22Rv1 (cell line): ENCODE data around the gene SEL1L.
"Not testable (repeated sequence)": the region's sequence is repeated elsewhere in the genome, so short reads cannot be mapped to it uniquely, and the experiment has no call there.

Experiments used
- H3K27ac ChIP-seq: fragments of 450-650 bp; 2 replicates; pipeline ENCODE4 v1.5.1; 2017
- ZFX ChIP-seq: fragments of 450-650 bp; IDR thresholded peaks from 2 replicates; pipeline ENCODE4 v1.6.1; 2017; ENCODE audit warnings: antibody characterized with exemption, borderline replicate concordance
- TF ChIP-seq, protein P1 (sequence below): fragments of 450-650 bp; IDR thresholded peaks from 2 replicates; pipeline ENCODE4 v1.5.1; 2017; ENCODE audit warnings: mild to moderate bottlenecking

Gene SEL1L

DNA sequence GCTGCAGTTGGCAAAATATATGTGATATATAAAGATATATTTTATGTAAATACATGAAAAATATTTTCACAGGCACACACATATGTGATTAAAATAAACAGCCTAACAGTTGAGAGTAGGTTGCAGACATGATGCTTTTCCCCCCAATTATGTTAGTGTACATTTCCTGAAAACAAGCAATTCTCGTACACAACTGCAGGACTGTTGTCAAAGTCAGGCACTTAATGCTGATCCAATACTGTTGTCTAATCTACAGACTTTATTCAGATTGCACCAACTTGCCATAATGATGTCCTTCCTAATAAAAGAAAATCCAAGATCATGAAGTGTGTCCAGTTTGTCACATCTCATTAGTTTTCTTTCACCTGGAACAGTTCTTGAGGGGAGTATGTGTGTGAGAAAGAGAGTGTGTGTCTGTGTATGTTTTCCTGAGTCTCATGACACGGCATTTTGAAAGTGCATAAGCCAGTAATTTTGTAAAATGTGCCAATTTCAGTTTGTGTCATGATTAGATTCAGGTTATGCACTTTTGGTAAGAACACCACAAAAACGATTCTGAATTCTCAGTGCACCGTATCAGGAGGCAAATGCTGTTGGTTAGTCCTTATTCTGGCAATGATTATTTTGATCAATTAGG, 16.5 kb upstream of the SEL1L start:
- TF ChIP-seq ZFX = no peak
- TF ChIP-seq, protein P1, sequence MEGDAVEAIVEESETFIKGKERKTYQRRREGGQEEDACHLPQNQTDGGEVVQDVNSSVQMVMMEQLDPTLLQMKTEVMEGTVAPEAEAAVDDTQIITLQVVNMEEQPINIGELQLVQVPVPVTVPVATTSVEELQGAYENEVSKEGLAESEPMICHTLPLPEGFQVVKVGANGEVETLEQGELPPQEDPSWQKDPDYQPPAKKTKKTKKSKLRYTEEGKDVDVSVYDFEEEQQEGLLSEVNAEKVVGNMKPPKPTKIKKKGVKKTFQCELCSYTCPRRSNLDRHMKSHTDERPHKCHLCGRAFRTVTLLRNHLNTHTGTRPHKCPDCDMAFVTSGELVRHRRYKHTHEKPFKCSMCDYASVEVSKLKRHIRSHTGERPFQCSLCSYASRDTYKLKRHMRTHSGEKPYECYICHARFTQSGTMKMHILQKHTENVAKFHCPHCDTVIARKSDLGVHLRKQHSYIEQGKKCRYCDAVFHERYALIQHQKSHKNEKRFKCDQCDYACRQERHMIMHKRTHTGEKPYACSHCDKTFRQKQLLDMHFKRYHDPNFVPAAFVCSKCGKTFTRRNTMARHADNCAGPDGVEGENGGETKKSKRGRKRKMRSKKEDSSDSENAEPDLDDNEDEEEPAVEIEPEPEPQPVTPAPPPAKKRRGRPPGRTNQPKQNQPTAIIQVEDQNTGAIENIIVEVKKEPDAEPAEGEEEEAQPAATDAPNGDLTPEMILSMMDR = no peak
- no peak overlapping the region for H3K27ac ChIP-seq

DNA sequence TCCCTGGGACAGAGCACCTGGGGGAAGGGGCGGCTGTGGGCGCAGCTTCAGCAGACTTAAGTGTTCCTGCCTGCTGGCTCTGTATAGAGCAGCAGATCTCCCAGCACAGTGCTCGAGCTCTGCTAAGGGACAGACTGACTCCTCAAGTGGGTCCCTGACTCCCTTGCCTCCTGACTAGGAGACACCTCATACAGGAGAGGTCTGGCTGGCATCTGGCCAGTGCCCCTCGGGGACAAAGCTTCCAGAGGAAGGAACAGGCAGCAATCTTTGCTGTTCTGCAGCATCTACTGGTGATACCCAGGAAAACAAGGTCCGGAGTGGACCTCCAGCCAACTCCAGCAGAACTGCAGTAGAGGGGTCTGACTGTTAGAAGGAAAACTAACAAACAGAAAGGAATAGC, 7.6 kb upstream of the SEL1L start:
- H3K27ac ChIP-seq = not testable (repeated sequence)

DNA sequence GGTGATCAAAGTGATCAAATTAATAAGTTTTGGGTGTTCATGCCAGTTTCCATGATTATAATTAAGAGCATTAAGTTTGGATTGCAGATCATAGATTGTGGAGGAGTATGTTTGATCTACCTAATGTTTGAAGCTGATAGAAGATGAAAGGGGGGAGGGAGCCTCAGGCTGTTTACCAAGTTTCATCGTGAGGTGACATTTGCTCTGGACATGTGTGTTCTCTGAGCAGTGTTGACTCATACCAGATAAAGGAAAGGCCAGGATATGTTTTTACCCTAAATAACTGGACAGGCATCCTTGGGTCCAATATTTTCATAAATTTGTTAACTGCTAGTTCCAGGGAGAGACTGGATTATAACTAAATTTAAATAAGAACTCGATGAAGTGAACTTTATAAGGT, 3.5 kb upstream of the SEL1L start:
- TF ChIP-seq, protein P1 = no peak
- no peak for TF ChIP-seq ZFX
- H3K27ac ChIP-seq = peak overlapping the region; percentile 75; the same call in 1 of the 2 replicates

DNA sequence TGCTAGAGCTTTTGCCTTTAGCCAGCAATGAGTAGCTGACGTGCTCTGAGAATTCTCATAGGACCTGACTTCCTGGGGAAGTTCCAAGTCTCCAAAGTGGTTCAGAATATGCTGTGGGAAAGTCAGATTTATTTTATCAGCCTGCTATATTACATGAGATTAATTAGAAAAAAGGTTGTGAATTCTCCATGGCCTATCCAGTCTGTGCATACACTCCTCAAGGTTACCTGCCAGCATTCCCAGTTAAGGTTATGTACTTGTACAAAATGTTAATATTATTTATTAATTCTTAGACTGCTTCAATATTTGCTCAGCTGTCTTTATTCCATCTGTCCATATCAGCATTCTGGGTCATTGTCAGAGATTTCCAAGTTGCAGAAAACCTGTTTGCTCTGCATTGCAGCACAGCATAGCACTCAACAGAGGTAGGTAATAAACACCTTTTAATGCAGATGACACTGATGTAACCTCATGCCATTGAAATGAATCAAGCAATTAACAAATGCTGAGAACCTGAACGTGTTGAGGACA, 2.7 kb upstream of the SEL1L start:
- H3K27ac ChIP-seq = peak overlapping the region; percentile 75
- TF ChIP-seq ZFX = no peak
- TF ChIP-seq, protein P1 = no peak

DNA sequence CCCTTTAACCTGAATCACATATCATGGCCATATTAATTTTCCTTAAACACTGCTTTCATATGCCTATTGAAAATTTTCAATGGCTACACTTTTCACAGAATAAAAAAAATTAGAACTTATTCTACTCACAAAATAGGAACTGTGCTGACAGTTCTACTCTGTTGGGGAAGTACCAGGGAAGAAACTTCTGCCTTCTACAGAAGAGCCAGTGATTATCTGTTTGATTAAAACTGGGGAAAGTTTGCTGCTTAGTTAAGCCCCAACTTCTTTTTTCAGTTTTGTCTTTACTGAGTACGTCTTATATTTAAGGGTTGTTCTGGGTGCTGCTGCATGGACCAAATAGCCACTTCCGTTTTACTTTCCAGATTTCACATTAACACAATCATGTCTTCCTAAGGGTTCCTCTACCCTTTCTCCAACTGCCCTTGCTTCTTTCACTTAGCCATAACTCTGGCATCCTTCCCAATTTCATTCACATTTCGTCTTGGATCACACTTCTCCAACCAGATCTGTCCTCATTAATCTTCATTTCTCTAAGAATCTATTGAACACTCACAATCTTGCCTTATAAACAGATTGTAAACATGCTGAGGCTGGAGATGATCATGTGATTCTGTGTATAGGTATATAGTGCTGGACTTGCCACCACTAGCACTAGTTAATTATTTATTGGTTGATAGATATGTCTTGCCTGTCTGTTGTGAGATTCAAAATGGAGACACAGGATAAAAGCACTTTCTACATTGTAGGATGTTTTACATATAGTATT, 1.9 kb upstream of the SEL1L start:
- H3K27ac ChIP-seq = peak overlapping the region; percentile 75
- TF ChIP-seq ZFX = no peak
- TF ChIP-seq, protein P1 = no peak

DNA sequence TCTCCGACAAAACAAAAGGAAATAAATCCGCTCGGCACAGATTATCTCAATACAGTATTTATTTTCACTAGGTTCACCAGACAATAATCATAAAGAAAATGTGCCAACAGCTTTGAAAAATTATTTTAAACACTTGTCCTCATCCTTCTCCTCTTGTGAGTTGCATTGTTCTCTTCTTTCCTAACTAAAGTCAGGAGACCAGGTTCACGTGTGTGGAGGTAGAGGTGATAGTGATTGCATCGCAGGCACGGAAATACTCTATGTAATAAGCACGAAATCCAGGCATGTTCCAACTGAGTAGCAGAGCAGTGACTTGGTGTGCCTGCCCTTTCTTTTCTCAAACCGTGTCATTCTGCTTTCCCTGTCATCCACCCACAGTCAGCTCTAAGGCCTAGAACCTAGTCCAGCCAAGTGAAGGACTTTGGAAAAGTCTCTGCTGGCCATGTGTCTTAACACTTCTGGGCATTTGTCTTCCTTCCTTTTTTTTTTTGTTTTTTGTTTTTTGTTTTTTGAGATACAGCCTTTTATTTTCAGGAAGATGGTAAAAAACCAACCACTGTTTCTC, 939 bp upstream of the SEL1L start:
- H3K27ac ChIP-seq = peak overlapping the region; percentile 75

DNA sequence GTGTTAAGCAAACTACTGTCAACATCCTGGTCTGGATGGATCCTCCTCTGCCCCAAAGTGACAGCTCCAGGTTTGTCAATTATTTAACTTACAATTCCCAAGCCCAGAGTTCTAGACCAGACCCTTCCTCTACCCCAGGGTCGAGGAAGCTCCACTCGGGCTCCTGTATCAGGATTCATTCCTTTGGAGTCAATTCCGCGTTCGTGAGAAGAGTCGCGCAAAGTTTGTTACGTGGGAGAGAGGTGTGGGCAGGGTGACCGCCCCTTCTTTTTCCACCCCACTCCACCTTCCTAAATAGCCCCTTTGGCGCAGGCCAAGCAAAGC, 479 bp downstream of the SEL1L start:
- peak overlapping the region; percentile 75 for H3K27ac ChIP-seq
- no peak for TF ChIP-seq ZFX
- TF ChIP-seq, protein P1 = no peak

More for the DNA sequence above, 939 bp upstream of the SEL1L start:
- TF ChIP-seq ZFX = no peak
- TF ChIP-seq, protein P1 = no peak
